ENCODE data around the gene ZNF629.

GRCh38 chr16:30731411-30731810 is 55.6 kb downstream of the ZNF629 start:
- TF ChIP-seq POLR2A (IDR thresholded peaks at IDR 0.05) (no peak), EP300 (IDR thresholded peaks at IDR 0.05) (no peak), POLR2AphosphoS5 (IDR thresholded peaks at IDR 0.05) (no peak), CTCF (IDR thresholded peaks at IDR 0.05) (no peak)

Data from gastroesophageal sphincter (tissue), 3 donors.